HG03342 (cell line): ENCODE data around the gene C1QTNF4.
A peak's percentile ranks its signal among the peaks of the same experiment; 100 is the strongest.
"Not testable (repeated sequence)": the region's sequence is repeated elsewhere in the genome, so short reads cannot be mapped to it uniquely, and the experiment has no call there.

Experiments
- ATAC-seq: cut with Tn5 transposase; IDR thresholded peaks from one replicate; pipeline ENCODE4 v1.9.1; 2021; ENCODE audit warnings: mild to moderate bottlenecking, moderate library complexity; ENCODE audit not compliant: unreplicated experiment

C1QTNF4 gene

DNA sequence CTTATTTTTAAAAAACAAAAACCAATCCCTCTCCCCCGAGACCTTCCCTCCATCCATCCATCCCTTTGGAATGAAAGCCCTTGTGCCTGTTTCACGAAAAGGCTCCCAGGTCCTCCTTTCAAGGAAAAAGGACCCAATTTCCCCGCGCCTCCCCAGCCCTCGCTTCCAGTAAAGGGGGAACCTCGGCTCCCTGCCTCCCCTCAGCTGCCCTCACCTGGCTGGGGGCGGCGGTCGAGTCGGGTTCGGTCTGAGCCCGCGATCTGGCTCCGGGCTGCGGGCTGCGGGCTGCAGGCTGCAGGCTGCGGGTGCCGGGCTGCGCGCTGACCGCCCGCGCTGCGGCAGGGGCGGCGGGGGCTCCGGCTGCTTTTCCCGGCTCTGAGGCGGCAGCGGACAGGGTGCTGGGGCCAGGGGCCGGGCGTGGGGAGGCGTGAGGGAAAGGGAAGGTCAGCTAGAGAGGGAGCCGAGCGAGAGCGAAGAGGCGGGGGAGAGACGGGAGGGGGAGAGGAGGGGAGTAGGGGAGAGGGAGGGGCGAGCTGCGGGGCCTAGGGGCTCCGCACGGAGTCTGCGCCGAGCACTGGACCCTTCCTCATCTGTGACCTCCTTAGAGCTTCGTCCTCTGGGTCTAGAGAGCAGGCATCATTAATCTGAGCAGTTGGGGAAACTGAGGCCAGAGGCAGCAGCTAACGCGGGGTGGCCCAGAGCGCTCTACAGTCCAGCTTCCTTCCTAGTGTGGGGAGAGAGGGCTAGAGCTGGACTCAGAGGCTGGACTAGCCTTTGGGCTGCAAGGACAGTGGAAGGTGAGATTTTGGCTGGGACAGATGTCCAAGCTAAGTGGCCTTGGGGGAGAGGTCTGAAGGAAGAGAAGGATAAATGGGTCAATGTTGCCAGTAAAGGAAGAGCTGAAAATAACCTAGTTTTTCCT lies at the start of gene C1QTNF4:
TSS of gene C1QTNF4 (minus strand) at position 478 of the 922 bp plus-strand sequence. CDS start 3,601 bp downstream, outside the sequence.
- no peak for ATAC-seq

DNA sequence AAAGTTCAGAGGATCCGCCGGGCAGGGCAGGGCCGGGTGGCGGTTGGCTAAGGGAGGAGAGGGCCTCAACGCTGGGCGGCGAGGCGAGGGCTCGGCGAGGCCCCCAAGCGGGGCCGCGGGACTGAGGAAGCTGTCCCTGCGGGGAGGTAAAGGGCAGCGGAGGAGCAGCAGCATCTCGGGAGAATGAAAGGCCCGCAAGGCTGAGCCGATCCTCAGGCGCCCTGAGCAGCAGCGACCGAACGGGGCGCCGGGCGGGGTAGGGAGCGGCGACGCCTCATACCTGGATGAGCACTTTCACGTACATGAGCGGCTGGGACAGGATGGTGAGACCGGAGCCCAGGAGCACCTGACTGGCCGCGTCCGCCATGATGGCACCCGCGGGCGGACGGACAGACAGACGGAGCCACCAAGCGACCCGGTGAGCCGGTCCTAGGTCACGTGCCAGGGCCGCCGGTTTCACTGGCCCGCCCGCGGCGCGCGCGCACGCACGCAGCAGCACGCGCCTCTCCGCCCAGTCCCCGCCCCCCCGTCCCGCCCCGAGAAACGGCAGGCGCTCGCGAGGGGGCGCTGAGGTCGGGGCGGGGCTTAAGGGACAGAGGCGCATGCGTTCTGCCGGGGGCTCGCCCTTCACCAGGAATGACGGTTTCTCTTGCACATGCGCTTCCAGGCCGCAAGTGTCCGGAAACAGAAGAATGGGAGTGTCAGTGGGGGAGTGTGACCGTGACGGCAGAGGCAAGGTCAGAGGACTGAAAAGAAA lies 48.1 kb upstream of the C1QTNF4 start, which contains the start of gene MTCH2:
TSS of gene MTCH2 (minus strand) at position 461 of the 757 bp plus-strand sequence. CDS start at position 367, 94 bp downstream.
- ATAC-seq: peak; percentile 89

DNA sequence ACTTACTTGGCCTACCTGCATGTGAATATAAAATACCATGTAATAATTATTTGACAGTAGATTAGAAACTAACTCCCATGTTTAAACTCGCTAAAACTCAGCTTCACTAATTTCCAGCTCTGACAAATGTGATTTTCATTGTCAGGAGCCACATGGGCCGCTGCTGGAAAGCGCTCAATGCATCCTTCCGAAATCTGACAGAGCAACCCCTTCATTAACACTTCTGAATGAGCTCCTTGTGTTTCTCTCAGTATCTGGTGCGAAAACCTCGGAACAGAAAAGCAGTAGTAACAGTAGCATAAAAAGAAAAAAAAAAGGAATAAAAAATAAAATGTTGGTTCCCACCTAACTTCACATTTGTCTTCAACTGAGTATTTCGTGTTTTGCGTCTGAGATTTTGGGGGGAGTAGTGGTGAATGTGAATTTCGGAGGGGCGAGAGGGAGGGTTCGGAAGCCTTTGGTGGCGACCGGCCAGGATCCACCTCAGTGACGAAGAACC lies 47.4 kb upstream of the C1QTNF4 start:
- no peak for ATAC-seq

DNA sequence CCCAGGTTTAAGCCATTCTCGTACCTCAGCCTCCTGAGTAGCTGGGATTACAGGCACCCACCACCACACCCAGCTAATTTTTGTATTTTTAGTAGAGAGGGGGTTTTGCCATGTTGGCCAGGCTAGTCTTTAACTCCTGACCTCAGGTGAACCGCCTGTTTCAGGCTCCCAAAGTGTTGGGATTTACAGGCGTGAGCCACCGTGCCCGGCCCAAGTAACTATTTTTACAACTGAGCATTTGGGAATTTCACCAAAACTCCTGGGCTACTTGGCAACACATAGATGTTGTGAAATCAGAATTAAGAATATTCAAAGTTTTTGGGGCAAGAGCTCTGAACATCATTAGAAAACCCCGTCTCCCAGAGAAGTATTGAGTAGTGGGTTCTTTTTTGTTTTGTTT lies 46.3 kb upstream of the C1QTNF4 start:
- ATAC-seq: not testable (repeated sequence)

DNA sequence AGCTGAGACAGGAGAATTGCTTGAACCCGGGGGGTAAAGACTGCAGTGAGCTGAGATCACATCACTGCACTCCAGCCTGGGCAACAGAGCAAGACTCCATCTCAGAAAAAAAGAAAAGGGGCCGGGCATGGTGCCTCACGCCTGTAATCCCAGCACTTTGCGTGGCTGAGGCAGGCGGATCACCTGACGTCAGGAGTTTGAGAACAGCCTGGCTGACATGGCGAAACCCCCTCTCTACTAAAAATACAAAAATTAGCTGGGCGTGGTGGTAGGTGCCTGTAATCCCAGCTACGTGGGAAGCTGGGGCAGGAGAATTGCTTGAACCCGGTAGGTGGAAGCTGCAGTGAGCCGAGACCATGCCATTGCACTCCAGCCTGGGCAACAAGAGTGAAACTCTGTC lies 42.1 kb upstream of the C1QTNF4 start:
- not testable (repeated sequence) for ATAC-seq

DNA sequence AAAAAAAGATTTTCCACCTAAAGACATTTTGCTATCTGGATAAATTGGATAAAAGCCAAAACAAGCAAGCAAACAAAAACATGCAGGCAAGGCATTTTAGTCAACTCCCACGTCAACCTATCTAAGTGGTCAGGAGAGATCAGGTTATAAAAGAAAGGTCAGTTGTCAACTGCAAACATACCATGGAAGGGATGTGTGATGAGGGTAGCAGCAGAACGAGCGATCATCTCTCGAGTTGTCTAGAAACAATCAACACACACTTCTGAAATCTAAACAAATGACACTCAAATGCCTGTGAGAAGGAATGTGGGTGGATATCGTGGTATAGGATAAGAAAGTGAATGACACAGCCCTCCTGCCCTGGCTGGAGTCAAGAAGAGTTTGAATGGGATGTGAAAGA lies 37.3 kb upstream of the C1QTNF4 start:
- ATAC-seq: no peak

DNA sequence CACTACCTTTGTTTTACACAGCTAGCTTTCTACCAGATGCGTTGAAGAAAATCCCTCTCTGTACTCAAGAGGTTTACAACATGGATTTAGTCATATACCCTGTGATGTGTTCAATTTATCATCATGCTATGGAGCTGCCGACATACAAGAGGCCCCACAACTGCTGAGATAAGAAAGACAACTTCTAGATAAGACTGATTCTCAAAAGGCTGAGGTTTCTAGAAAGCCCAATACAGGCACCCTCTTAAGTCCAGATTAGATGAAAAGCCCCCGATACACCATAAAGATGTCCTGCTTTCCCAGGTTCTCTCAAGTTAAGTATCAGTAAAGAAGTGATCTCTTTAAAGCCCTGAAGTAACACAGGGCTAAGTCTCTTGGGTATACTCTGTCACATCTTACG lies 33.8 kb upstream of the C1QTNF4 start:
- no peak for ATAC-seq

DNA sequence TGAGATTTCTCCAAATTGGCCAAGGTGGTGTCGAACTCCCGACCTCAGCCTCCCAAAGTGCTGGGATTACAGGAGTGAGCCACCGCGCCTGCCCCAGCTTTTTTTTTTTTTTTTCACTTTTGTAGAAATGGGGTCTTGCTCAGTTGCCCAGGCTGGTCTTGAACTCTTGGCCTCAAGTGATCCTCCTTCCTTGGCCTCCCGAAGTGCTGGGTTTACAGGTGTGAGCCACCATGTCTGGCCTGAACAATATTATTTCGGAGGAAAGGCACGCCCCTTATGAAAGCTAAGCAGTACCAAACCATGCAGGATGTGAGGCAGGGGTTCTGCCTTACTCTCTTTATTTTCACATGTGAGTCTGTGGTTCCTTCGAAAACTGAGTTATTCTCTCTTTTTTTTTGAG lies 32.0 kb upstream of the C1QTNF4 start:
- no peak for ATAC-seq

DNA sequence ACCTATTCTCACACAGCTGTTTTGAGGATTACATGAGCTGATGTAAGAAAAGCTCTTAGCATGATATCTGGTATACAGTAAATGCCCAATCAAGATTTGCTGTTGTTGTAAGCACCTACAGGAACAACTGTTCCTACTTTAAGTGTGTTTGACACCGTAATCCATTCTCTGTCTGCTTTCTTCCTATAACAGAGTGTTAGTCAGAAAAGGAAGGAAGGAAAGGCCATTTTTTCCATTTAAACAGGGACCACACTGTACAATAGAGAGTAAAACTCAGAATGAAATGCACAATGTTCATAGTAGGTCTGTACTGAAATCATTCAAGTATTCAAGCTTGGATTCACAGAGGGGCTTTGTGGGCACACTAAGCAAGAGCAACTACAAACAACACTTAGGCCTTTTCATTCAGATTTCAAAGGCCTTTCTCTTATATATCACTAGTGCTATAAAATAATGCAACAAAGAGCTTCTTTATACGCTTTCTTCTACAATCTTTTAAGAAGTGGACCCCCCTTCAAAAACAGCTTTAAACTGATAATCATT lies 26.7 kb upstream of the C1QTNF4 start:
- no peak for ATAC-seq

DNA sequence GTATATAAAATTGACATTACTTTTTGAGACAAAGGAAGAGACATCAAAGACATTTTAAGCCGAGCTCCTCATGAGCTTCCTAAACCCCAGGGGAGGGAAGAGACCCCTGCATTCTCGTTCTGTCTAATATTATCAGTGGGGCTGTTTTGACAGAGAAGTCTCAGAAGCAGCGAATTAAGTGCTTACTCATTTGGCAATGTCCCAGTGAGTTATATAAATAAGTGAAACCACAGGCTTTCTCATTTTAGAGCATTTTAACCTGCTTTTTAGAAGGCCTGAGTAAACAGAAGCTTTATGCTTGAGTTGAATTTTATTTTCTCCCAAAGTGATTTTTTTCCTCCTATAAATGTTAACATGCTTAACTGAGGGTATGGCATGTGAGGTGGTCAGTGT lies 23.2 kb upstream of the C1QTNF4 start:
- no peak for ATAC-seq

DNA sequence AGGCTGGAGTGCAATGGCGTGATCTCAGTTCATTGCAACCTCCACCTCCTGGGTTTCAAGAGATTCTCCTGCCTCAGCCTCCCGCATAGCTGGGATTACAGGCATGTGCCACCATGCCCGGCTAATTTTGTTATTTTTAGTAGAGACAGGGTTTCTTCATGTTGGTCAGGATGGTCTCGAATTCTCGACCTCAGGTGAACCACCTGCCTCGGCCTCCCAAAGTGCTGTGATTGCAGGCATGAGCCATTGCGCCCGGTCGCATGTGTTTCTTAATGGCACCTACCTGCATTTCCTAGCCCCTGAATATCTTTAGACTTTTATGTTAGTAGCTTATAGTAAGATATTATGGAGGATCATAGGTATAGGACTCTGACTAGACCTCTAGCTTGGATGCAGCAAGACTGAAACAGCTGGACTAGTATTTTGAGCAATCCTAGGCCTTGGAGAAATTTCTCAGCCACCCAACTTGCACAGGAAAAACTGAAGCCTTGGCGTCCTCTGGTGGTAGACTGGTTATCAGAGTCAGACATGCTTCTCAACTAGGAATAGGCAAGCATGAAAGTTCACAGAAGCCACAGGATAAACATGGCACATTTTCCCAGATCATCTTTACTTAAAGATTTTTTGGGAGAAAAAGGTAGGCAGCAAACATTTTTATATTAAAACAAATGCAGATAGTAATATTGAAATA lies 22.7 kb upstream of the C1QTNF4 start:
- ATAC-seq: no peak

DNA sequence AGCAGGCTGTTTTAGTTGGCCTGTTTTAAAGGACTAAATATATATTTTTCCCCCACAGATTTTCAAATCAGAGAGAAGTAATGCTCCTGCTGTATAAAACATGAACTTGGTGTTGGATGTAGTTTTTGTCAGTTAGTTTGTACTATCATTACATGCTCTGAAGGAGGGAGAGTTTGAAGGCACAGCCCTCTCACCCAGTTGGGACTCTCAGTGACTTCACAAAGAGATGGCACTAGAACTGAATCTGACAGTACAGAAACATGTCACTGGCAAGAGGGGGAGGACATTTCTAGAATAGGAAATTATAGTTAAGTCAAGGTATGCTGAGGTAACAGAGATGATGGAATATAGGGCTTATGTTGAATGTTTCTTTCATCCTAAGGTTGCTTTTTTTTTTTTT lies 21.0 kb upstream of the C1QTNF4 start:
- ATAC-seq: no peak

DNA sequence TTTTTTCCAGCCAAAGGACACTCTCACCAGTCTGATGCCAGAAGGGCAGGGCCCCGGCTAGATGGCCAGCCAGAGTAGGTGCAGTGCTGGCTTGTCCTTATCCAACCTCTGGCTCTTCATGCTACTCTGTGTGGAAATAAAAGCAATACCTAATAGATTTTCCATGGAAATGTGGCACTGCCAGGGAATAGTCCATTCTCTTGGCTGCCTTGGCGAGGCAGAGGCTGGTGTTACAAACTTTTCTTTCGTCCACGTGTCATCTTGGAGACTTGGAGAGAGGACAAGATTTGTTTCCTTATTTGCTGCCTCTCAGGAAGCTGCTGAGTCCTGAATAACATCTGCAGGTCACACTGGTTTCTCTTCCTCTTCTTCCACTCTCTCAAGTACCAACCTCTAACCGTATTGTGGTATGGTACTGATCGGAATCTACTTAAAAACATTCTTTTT lies 17.2 kb upstream of the C1QTNF4 start:
- ATAC-seq: peak; percentile 81

DNA sequence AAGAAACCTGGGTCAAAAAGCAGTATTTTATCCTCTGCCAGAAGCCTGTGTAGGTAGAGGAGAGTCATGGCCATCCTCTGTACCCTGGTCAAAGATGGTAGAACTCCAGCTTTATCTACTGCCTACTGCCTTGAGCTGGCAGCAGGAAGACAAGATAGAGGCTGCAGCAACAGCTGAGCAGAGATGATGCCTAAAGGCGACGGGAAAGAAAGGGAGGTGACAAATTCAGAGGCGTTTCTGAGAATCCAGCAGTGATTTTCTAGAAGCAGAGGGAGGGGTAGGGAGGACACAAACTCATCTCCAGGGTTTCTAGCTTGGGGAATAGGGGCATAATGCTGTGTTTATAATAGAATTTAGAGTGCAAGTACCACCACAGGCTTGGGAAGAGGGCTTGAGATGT lies 15.5 kb upstream of the C1QTNF4 start:
- ATAC-seq: no peak

DNA sequence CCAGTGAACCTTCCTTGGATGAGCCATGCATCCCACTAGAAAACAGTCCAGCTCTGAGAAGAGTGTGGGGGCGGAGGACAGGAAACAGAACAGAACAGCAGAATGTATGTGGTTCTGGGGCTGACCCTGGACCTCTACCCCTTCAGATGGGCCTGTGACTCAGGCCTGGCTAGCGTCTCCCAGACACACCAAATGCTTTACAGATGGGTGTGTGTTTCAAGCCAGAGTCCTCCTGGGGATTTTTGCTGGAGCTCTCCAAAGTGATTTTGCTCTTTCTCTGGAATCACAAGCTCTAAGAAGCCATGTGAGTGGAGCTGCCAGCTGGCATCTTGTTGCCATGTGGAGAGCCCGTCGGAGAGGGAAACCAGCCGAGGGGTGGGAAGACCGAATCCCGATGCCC lies 13.2 kb upstream of the C1QTNF4 start:
- no peak for ATAC-seq

DNA sequence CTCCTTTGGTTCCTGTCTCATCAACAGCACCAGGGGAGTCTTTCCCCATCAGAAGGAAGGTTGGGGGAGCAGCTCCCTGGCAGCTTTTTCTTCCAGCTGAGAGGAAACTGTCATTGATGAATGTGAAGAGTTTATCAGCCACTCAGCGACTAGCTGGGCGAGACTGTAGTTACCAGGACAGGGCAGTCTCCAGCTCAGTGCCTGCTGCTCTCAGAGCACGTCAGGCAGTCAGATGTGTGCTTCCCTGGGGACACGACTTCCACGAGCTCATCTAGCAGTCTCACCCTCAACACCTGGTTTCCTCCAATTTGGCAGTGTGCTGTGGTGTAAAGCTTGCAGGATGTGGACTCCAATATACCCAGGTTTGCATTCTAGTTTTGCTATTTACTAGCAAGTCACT lies 12.5 kb upstream of the C1QTNF4 start:
- ATAC-seq: no peak

DNA sequence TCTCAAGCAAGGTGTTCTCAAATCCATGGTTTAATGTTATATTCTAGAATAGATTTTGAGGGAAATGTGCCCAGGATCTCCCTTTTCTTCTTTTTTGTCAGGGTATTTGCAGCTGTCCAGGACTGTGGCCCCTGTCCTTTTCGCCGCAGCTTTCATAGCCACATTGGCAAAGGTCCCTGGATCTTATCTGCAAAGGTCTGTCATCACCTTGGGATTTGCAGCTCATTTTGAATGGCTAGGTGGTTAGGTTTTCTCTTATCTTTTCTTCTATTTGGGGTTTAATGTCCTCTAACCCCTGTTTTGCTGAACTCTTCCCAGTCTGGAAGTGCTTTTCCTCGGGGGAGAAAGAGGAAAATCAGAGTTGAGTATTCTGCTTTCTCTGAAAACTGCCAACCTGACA lies 11.7 kb upstream of the C1QTNF4 start:
- ATAC-seq: no peak

DNA sequence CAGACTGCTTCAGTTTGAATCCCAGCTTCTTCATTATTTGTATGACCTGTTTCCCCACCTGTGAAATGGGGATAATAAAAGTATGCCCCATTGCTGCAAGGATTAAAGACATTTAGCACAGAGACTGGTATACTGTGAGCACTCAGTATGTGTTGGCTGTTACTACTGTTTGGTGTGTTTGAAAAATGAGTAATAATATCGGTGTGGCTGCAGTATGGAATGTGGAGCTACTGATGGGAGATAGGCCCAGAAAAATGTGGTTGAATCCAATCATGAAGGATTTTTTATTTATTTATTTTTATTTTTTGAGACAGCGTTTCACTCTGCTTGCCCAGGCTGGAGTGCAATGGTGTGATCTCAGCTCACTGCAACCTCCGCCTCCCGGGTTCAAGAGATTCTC lies 9.1 kb upstream of the C1QTNF4 start:
- no peak for ATAC-seq

DNA sequence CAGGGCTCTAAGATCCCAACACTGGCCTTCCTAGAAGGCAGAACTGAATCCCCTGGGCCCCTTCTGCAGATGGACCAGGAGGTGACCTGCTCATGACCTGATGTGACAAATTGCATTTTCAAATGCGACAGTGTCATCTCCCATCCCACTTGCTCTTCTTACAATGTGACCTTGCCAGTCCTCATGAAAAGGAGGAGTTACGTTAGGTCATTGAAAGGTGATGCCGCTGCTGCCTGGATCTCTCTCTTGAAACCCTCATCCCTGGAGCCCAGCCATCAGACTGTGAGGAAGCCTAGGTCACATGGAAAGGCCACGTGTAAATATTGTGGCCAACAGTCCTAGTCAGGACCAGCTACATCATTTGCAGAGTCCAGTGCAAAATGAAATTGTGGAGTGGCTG lies 5.7 kb upstream of the C1QTNF4 start:
- no peak for ATAC-seq

DNA sequence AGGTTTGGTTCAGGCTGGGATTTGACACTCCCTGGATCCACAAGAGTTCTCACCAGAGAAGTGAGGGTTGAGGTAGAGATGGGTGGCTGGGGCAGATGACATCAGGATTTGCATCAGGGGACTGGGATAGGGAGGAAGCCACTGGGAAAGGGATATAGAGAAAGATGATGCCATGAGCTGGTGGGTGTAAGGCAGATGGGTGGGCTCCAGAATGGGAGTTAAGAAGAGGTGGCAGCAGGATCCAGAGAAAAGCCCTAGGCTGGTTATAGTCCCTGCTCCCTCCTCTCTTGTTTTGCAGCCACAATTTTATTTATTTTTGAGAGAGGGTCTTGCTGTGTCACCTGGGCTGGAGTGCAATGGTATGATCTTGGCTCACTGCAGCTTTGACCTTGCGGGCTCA lies 1.8 kb upstream of the C1QTNF4 start:
- ATAC-seq: no peak

DNA sequence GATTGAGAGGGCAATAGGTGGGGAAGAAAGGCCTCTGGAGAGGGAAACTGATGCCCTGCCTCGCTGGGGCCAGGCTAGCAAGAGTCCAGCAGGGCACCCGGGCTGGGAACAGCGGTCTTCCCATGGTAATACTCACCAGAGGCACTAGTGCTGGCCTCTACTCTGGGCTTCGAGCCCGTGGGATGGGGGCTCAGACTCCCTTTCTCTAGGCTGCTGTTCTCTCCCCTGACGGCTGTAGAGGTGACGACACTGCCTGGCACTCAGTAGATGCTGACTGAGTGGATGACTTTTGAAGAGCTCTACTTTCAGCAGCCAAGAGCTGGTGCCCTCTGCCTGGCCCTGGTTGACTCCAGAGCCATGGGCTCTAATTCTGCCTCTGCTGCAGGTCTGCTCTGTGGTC lies 818 bp upstream of the C1QTNF4 start:
- ATAC-seq: no peak
